LNCaP clone FGC (cell line): ENCODE measurements around the gene SLC12A3.

ENCODE experiments used
- DNase-seq: peaks from one replicate; pipeline ENCODE4 v3.0.0-alpha.2; 2011; ENCODE audit warnings: low read depth
- H3K4me3 ChIP-seq: 2 replicates; pipeline ENCODE4 v1.5.1; 2011; ENCODE audit warnings: mild to moderate bottlenecking, low read depth, low read length, control low read depth
- TF ChIP-seq, protein P1 (sequence below): IDR thresholded peaks from 2 replicates; pipeline ENCODE4 v1.5.1; 2012; ENCODE audit warnings: mild to moderate bottlenecking; ENCODE audit not compliant: control insufficient read depth, insufficient read depth; ENCODE audit errors: extremely low read depth

Gene SLC12A3

DNA sequence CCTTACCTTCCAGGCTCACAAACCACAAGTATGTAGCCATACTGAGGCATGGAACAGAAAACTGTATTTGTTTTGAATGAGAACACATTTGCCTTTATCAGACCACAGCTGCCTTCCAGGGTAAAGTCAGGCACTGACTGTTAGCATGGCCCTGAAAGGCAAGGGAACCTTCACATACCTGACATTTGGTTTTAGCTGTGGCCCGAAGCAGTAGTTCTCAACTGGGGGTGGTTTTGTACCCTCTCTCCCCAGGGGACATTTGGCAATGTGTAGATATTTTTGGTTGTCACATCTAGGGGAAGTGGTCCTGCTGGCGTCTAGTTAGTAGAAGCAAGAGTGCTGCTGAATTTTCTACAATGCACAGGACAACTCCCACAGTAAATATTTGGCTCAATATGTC lies 76.1 kb downstream of the SLC12A3 start:
- TF ChIP-seq, protein P1, sequence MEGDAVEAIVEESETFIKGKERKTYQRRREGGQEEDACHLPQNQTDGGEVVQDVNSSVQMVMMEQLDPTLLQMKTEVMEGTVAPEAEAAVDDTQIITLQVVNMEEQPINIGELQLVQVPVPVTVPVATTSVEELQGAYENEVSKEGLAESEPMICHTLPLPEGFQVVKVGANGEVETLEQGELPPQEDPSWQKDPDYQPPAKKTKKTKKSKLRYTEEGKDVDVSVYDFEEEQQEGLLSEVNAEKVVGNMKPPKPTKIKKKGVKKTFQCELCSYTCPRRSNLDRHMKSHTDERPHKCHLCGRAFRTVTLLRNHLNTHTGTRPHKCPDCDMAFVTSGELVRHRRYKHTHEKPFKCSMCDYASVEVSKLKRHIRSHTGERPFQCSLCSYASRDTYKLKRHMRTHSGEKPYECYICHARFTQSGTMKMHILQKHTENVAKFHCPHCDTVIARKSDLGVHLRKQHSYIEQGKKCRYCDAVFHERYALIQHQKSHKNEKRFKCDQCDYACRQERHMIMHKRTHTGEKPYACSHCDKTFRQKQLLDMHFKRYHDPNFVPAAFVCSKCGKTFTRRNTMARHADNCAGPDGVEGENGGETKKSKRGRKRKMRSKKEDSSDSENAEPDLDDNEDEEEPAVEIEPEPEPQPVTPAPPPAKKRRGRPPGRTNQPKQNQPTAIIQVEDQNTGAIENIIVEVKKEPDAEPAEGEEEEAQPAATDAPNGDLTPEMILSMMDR, result no peak
- no peak for DNase-seq
- no peak overlapping the region for H3K4me3 ChIP-seq

DNA sequence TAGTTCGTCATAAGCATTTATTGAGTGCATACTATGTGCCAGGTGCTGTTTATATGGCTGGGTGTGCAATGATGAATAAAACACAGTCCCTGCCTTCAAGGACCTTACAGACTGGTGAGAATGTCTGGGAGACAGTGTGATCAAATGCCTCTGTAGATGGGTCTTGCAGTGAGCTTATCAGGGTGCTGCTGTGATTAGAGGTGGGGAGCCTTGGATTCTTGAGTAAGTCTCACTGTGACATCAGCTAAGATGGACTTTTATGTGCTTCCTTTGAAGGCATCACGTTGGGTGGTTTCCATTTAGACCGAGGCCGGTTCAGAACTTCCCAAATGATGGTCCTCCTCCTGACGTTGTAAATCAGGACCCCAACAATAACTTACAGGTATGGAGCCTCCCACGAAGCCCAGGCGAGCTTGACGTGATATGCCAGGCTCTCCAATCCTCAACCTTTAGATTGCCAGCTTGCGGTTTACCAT lies 76.9 kb downstream of the SLC12A3 start:
- no peak overlapping the region for H3K4me3 ChIP-seq
- TF ChIP-seq, protein P1, result no peak
- no peak for DNase-seq

DNA sequence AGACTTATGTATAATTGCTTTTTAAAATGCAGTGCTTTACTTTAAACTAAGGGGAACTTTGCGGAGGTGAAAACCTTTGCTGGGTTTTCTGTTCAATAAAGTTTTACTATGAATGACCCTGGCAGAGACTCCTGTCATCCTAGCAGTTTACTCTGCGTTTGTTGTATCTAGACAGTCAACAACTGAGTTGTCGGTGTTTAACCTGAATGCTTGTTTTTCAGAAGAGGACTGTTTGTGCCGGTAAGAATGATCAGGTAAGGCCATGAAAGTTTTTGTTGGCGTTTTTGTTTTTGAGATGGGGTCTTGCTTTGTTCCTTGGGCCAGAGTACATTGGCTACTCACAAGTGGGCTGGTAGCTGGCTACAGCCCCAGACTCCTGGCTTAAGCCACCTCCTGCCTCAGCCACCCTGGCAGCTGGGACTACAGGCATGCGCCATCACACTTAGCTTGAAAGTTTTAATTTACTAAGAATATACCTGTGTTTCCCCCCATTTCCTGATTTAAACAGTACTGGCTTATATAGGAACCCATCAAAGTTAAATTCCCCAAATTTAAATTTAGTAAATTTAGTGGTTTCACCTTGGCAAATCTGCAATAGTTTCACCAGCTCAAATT lies 78.9 kb downstream of the SLC12A3 start:
- TF ChIP-seq, protein P1, result no peak
- no peak overlapping the region for H3K4me3 ChIP-seq
- DNase-seq, result no peak

DNA sequence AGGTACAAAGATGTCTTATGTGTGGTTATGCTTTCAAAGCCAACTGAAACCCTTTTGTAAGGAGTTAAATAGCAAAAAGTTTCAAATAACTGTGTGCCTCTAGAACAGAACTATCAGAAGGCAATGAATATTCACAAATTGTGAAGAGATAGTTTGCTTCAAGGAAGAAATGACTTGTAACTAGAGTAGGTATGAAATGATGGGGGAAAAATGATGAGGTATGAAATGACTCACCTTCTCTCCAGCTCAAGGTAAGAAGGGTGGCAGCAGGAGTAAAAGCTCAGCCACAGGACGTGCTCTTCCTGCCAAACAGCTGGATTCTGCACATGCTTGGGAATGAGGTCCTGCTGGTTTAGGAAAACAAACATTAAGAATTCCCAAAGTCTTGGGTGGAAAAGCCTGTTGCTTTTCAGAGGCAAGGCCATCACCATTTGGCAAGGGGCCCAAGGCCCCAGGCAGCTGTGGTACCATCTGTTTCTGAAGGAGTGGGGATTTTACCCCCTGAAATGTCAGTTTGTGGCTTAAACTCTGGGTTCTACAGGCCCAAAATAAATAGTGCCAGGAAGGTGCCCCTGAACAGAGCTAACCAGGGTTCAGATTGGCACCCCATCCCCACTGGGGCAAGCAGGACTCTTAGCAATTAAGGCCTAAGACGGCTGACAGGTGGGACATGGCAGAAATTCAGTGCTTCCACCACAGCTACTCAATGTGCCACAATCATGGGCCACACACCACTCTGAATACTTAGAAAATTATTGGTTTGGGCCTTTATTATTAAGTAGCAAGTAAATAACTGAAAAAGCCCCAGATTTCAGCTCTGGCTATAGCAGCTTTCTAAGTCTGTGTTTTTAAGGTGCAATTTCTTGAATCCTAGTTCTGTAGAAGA lies 80.2 kb downstream of the SLC12A3 start:
- TF ChIP-seq, protein P1, result no peak
- no peak overlapping the region for H3K4me3 ChIP-seq
- DNase-seq, result no peak

DNA sequence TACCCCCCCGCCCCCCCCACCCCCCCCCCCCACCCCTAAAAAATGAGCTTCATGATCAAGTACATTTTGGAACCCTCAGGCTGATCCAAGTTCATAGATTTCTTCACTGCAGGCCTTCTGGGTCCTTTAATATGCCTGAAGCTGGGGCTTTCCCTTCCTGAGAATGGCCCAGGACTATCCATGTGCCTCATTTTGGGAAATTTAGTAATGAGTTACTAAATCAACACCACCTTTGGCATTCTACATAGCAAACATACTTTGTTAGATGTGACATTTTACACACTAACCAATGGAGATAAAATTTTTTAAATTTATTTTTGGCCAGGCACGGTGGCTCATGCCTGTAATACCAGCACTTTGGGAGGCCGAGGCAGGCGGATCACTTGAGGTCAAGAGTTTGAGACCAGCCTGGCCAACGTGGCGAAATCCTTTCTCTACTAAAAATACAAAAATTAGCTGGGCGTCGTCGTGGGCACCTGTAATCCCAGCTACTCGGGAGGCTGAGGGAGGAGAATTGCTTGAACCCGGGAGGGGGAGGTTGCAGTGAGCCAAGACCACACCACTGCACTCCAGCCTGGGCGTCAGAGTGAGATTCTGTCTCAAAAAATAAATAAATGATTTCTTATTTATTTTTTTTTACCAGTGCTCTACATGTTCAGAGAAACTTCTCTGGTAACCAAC lies 81.0 kb downstream of the SLC12A3 start:
- TF ChIP-seq, protein P1, result no peak
- DNase-seq, result no peak
- no peak overlapping the region for H3K4me3 ChIP-seq

DNA sequence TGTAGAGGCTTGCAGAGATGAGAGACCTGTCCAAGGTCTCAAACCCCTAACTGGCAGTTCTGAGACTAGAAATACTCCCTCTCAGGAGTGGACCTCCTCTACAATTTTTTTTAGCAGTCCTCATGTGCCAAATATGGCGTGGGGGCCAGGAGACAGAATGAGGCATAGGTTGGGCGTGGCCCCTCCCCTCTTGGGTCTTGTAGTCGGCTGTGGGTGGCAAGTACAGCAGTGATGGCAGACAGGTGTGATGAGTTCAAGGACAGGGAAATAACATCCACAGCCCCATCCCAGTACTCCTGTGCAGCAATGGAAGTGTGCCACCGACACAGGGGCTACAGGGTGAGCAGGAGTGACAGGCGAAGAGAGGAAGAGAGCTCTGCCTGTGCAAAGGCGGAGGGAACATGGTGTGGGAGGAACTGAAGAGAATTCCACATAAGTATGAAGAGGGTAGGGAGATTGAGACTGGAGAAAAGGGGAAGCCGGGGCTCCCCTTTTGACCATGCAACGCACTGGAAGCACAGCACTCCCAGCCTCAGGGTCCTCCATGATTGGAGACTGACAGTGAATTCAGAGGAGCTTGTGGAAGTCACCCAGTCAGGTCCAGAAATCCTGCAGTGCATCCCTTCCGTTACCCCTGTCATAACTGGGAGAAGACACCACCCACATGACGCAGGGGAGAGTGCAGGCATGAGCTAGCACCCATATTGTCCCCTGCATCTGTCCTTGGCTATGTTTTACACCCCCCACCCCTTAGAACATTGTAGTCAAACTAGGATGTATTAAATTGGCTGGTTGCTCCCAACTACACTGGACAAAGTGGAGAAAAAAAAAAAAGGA lies 82.0 kb downstream of the SLC12A3 start:
- H3K4me3 ChIP-seq, result no peak overlapping the region
- DNase-seq, result no peak
- TF ChIP-seq, protein P1, result no peak
